IMR-90 (cell line): Measurements from ENCODE around the gene P2RX3. TPM values are rescaled to one million over a fixed set of nuclear protein-coding genes. Genes with fewer than 3 reads are reported as not detected.

Source experiments
- ATAC-seq: fragments of 200-7000 bp; cut with Tn5 transposase; 2 replicates; pipeline ENCODE4 v1.9.1; 2020; ENCODE audit warnings: low read depth, mild to moderate bottlenecking, moderate library complexity
- BruUV-seq: library from RNA; stranded (reverse); fragments of 400-500 nt; replicated peaks from 2 replicates; lab custom pipeline; 2021; lab: Mats Ljungman, UMichigan
- CTCF ChIA-PET: fragments of 300-600 bp; formaldehyde crosslinking; extraction: SDS; loops from one replicate; lab custom pipeline; 2021; ENCODE audit warnings: antibody characterized with exemption; lab: Yijun Ruan, JAX
- POLR2A ChIA-PET: fragments of 300-600 bp; sonication (Branson Sonifier 250); formaldehyde crosslinking; loops from one replicate; lab custom pipeline; 2022; ENCODE audit warnings: antibody characterized with exemption; ENCODE audit not compliant: unreplicated experiment; lab: Charles Lee
- DNase-seq: peaks from one replicate; pipeline ENCODE4 v3.0.0; 2013
- H2AFZ ChIP-seq: replicated peaks from 2 replicates; pipeline ENCODE3; 2013; ENCODE audit warnings: low read length, mild to moderate bottlenecking; ENCODE audit not compliant: poor library complexity
- H2AK5ac ChIP-seq: 2 replicates; pipeline ENCODE4 v1.6.1; 2013; ENCODE audit warnings: low read depth, low read length, inconsistent platforms
- H2AK9ac ChIP-seq: replicated peaks from 2 replicates; pipeline ENCODE3; 2013; ENCODE audit warnings: mild to moderate bottlenecking, low read depth, low read length, moderate library complexity; ENCODE audit not compliant: poor library complexity
- H2BK120ac ChIP-seq: 2 replicates; pipeline ENCODE4 v1.6.1; 2013; ENCODE audit warnings: low read depth, low read length, inconsistent platforms
- H2BK15ac ChIP-seq: 3 replicates; pipeline ENCODE4 v1.6.1; 2013; ENCODE audit warnings: low read depth, low read length, inconsistent platforms
- H2BK20ac ChIP-seq: 2 replicates; pipeline ENCODE4 v1.6.1; 2013; ENCODE audit warnings: low read depth, mild to moderate bottlenecking, inconsistent platforms, low read length, moderate library complexity
- H2BK5ac ChIP-seq: 2 replicates; pipeline ENCODE4 v1.6.1; 2013; ENCODE audit warnings: mild to moderate bottlenecking, low read depth, low read length, inconsistent platforms; ENCODE audit not compliant: poor library complexity, severe bottlenecking
- H3K14ac ChIP-seq: replicated peaks from 2 replicates; pipeline ENCODE4 v1.6.1; 2013; ENCODE audit warnings: low read depth, low read length, inconsistent platforms
- H3K18ac ChIP-seq: 2 replicates; pipeline ENCODE4 v1.6.1; 2013; ENCODE audit warnings: low read depth, low read length, control low read depth
- H3K23ac ChIP-seq: 2 replicates; pipeline ENCODE4 v1.6.1; 2013; ENCODE audit warnings: low read depth, low read length, inconsistent platforms
- H3K27ac ChIP-seq: 2 replicates; pipeline ENCODE4 v1.5.1; 2013; ENCODE audit warnings: mild to moderate bottlenecking, control low read depth, low read length; ENCODE audit not compliant: insufficient read depth
- H3K27me3 ChIP-seq: 2 replicates; pipeline ENCODE4 v1.6.1; 2013; ENCODE audit warnings: low read length; ENCODE audit not compliant: control insufficient read depth, insufficient read depth
- H3K36me3 ChIP-seq: 2 replicates; pipeline ENCODE4 v1.6.1; 2013; ENCODE audit warnings: low read length, mixed read lengths; ENCODE audit not compliant: control insufficient read depth, insufficient read depth
- H3K4ac ChIP-seq: 2 replicates; pipeline ENCODE4 v1.6.1; 2013; ENCODE audit warnings: low read depth, low read length, inconsistent platforms
- H3K4me1 ChIP-seq: 2 replicates; pipeline ENCODE4 v1.6.1; 2013; ENCODE audit warnings: low read length, mixed read lengths; ENCODE audit not compliant: control insufficient read depth, insufficient read depth
- H3K4me2 ChIP-seq: 2 replicates; pipeline ENCODE4 v1.6.1; 2013; ENCODE audit warnings: low read depth, mild to moderate bottlenecking, control low read depth, low read length, moderate library complexity
- H3K4me3 ChIP-seq: 2 replicates; pipeline ENCODE4 v1.5.1; 2013; ENCODE audit warnings: low read depth, mild to moderate bottlenecking, control low read depth, low read length, moderate library complexity; ENCODE audit not compliant: insufficient read depth
- H3K56ac ChIP-seq: 2 replicates; pipeline ENCODE4 v1.6.1; 2013; ENCODE audit warnings: low read length, inconsistent platforms; ENCODE audit not compliant: insufficient read depth; ENCODE audit errors: extremely low read depth
- H3K79me1 ChIP-seq, 2 experiments: 2 replicates each; pipeline ENCODE4 v1.6.1; 2013; ENCODE audit warnings: low read length in 2 of 2, inconsistent platforms in 1 of 2, low read depth in 1 of 2
- H3K9ac ChIP-seq: 2 replicates; pipeline ENCODE4 v1.6.1; 2013; ENCODE audit warnings: low read depth, low read length, control low read depth
- H3K9me1 ChIP-seq: 2 replicates; pipeline ENCODE4 v1.6.1; 2013; ENCODE audit warnings: low read length, inconsistent platforms; ENCODE audit not compliant: insufficient read depth
- H3K9me3 ChIP-seq: 2 replicates; pipeline ENCODE4 v1.6.1; 2013; ENCODE audit warnings: low read length; ENCODE audit not compliant: control insufficient read depth, insufficient read depth
- H4K20me1 ChIP-seq: 2 replicates; pipeline ENCODE4 v1.6.1; 2013; ENCODE audit warnings: low read length, inconsistent platforms; ENCODE audit not compliant: insufficient read depth
- H4K5ac ChIP-seq: 2 replicates; pipeline ENCODE4 v1.6.1; 2013; ENCODE audit warnings: mild to moderate bottlenecking, low read depth, low read length, control low read depth
- H4K8ac ChIP-seq, 2 experiments: 2 replicates each; pipeline ENCODE4 v1.6.1; 2013; ENCODE audit warnings: low read depth in 2 of 2, low read length in 2 of 2, control low read depth in 1 of 2, inconsistent platforms in 1 of 2
- H4K91ac ChIP-seq: 2 replicates; pipeline ENCODE4 v1.6.1; 2013; ENCODE audit warnings: low read depth, low read length, inconsistent platforms; ENCODE audit not compliant: insufficient read depth
- MAZ ChIP-seq: IDR thresholded peaks from 2 replicates; pipeline ENCODE4 v1.6.1; 2012; ENCODE audit warnings: low read depth, mild to moderate bottlenecking, low read length, improper control_type of control experiment, moderate library complexity, borderline replicate concordance
- NFE2L2 ChIP-seq: fragments of 150-350 bp; IDR thresholded peaks from 2 replicates; pipeline ENCODE4 v1.6.1; 2016; ENCODE audit warnings: low read depth, mild to moderate bottlenecking, low read length
- POLR2A ChIP-seq: IDR thresholded peaks from 2 replicates; pipeline ENCODE4 v1.6.1; 2012; ENCODE audit warnings: mild to moderate bottlenecking, low read depth, low read length
- RAD21 ChIP-seq: IDR thresholded peaks from 2 replicates; pipeline ENCODE4 v1.6.1; 2012; ENCODE audit warnings: low read length, improper control_type of control experiment
- RCOR1 ChIP-seq: IDR thresholded peaks from 2 replicates; pipeline ENCODE4 v1.6.1; 2012; ENCODE audit warnings: mild to moderate bottlenecking, low read length, improper control_type of control experiment; ENCODE audit not compliant: insufficient replicate concordance
- WGBS, 2 experiments: methylation state at CpG; one replicate each; pipeline versions ENCODE4 v1.1.5 to v1.1.7; 2013; ENCODE audit warnings: missing lambda C conversion rate in 2 of 2; ENCODE audit not compliant: insufficient read length in 1 of 2; ENCODE audit errors: extremely low coverage in 2 of 2; 5-methylcytosine and 5-hydroxymethylcytosine counted together
- dilution Hi-C: fragments of 300-500 bp; cut with HindIII; formaldehyde crosslinking; loops from one replicate; pipeline ENCODE4 v1.14.3; 2018; ENCODE audit warnings: low sequenced_read_pairs; ENCODE audit not compliant: unreplicated experiment
- in situ Hi-C: fragments of 300-500 bp; cut with MboI; formaldehyde crosslinking; loops from 3 replicates; pipeline ENCODE4 v1.14.3; 2019; ENCODE audit warnings: low sequenced_read_pairs, inconsistent platforms, mixed read lengths
- intact Hi-C: fragments of 100-400 bp; cut with micrococcal nuclease; formaldehyde crosslinking; loops from 2 replicates; pipeline ENCODE4 v1.10.0; 2022
- polyA plus RNA-seq, 3 experiments: library from polyadenylated mRNA; depleted of rRNA; stranded (reverse); fragments of >200 nt; gene quantifications; 2 replicates each; pipeline ENCODE4 v1.2.3, GENCODE V29; 2012; ENCODE audit warnings: low replicate concordance in 1 of 3
- total RNA-seq: library from RNA; depleted of rRNA; stranded (reverse); fragments of >200 nt; gene quantifications from 2 replicates; pipeline ENCODE4 v1.2.3, GENCODE V29; 2012
- TF ChIP-seq, protein P1 (sequence below): fragments of 150-350 bp; IDR thresholded peaks from 2 replicates; pipeline ENCODE4 v1.6.1; 2017; ENCODE audit warnings: mild to moderate bottlenecking, antibody characterized with exemption, low read length, low read depth

The P2RX3 gene
- total and polyA plus RNA-seq, 2 of the 4 experiments (the other 2 are of a cell fraction): not detected

DNA sequence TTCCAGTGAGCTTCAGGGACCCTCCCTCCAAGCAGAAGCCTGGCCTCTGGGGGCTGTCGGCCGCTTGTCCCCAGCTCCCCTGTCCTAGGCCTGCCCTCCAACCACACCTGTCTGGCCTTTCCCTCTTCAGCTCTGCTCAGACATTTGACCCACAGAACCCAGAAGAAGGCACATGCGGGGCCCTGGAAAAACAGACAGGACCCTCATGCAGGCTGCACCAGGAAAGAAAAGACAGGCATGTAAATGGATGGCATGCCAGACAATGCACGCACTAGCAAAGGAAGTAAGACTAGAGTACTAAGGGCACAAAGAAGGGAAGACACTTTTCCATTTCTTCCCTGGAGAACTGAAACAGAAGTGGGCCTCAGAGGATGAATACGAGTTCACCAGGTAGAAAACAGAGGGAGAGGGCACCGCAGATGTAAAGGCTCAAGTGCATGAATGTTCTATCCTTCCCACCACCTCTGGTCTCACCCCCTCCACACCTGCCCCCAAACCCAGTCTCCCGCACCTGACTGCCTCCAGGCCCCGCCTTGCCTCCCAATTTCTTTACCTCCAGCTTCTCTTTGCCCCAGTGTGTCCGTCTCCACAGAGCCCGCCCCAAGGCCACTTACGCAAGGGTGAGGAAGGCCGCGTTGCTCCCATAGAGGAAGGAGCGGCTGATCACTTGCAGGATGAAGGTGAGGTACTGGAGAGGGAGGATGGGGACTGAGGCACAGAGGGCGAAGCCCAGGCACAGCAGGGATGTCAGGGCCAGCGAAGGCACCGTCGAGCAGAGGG, 71.4 kb downstream of the P2RX3 start:
- Histone ChIP-seq H2BK15ac (no peak overlapping the region), H3K14ac (no peak overlapping the region), H3K4ac (no peak overlapping the region), H4K8ac (no peak overlapping the region), H4K91ac (no peak overlapping the region), H2AK5ac (no peak overlapping the region), H2BK5ac (no peak overlapping the region), H3K56ac (no peak overlapping the region), H2BK20ac (no peak overlapping the region), H4K5ac (no peak overlapping the region), H3K23ac (no peak overlapping the region), H3K36me3 (peaks cover 24% of the 10 kb centered on the region), H2BK120ac (no peak overlapping the region), H3K18ac (no peak overlapping the region), H3K9me3 (no peaks in the 10 kb centered on the region), H2AK9ac (no peak overlapping the region), H2AFZ (no peak overlapping the region), H4K20me1 (no peaks in the 10 kb centered on the region), H3K4me1 (peaks cover 3% of the 10 kb centered on the region; the same call in 1 of the 2 replicates), H3K27ac (no peak overlapping the region), H3K4me2 (no peak overlapping the region), H3K4me3 (no peak overlapping the region), H3K27me3 (no peaks in the 10 kb centered on the region), H3K9ac (no peak overlapping the region), H3K79me1 (no peaks in the 10 kb centered on the region), H3K9me1 (no peaks in the 10 kb centered on the region)
- dilution Hi-C loops: no loop called here
- POLR2A ChIA-PET: interaction anchor here (0.6 kb wide), 1 partner anchor 98 kb away, joined by 7 read pairs; no protein-coding TSS in a partner anchor
- in situ Hi-C loops: no loop called here
- ATAC-seq (no peak), DNase-seq (no peak)
- intact Hi-C loops: no loop called here
- WGBS, 2 experiments: 98% methylated on average over 8 of the region's 18 CpGs; no CpG with 5 or more reads in 1 of the 2 experiments
- no TSS peak for BruUV-seq
- CTCF ChIA-PET: no interaction called here
- TF ChIP-seq POLR2A (no peak), RCOR1 (no peak), MAZ (no peak), NFE2L2 (no peak), RAD21 (no peak)
- TF ChIP-seq, protein P1, sequence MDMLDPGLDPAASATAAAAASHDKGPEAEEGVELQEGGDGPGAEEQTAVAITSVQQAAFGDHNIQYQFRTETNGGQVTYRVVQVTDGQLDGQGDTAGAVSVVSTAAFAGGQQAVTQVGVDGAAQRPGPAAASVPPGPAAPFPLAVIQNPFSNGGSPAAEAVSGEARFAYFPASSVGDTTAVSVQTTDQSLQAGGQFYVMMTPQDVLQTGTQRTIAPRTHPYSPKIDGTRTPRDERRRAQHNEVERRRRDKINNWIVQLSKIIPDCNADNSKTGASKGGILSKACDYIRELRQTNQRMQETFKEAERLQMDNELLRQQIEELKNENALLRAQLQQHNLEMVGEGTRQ: no peak
